HG02884 (cell line): Measurements from ENCODE around the gene CELF1.

Experiments
- ATAC-seq: cut with Tn5 transposase; IDR thresholded peaks from one replicate; pipeline ENCODE4 v1.9.1; 2021; ENCODE audit warnings: mild to moderate bottlenecking, moderate library complexity; ENCODE audit not compliant: unreplicated experiment

CELF1 gene

GRCh38 chr11:47511917-47512316 lies 41.0 kb downstream of the CELF1 start:
- ATAC-seq, result no peak

GRCh38 chr11:47510209-47510608 lies 42.7 kb downstream of the CELF1 start:
- ATAC-seq, result no peak

- no peak for ATAC-seq
Measured at GRCh38 chr11:47509077-47509536, 43.8 kb downstream of the CELF1 start.

GRCh38 chr11:47508240-47508957 lies 44.5 kb downstream of the CELF1 start:
- no peak for ATAC-seq

GRCh38 chr11:47507563-47508239 lies 45.2 kb downstream of the CELF1 start:
- ATAC-seq, result no peak

GRCh38 chr11:47506795-47507562 lies 46.0 kb downstream of the CELF1 start:
- ATAC-seq, result no peak

- ATAC-seq, result no peak
Measured at GRCh38 chr11:47506373-47506772, 46.6 kb downstream of the CELF1 start.

GRCh38 chr11:47504910-47505309 lies 48.0 kb downstream of the CELF1 start:
- no peak for ATAC-seq

- no peak for ATAC-seq
Measured at GRCh38 chr11:47503227-47503626, 49.7 kb downstream of the CELF1 start.

- ATAC-seq, result no peak
Measured at GRCh38 chr11:47502767-47503166, 50.2 kb downstream of the CELF1 start.

GRCh38 chr11:47501101-47501500 lies 51.8 kb downstream of the CELF1 start:
- ATAC-seq, result no peak

- no peak for ATAC-seq
Measured at GRCh38 chr11:47500121-47500520, 52.8 kb downstream of the CELF1 start.

- ATAC-seq, result no peak
Measured at GRCh38 chr11:47499614-47500013, 53.3 kb downstream of the CELF1 start.

GRCh38 chr11:47499161-47499560 lies 53.8 kb downstream of the CELF1 start:
- no peak for ATAC-seq

GRCh38 chr11:47498584-47499152 lies 54.3 kb downstream of the CELF1 start:
- ATAC-seq, result no peak

- no peak for ATAC-seq
Measured at GRCh38 chr11:47498149-47498548, 54.8 kb downstream of the CELF1 start.

GRCh38 chr11:47496808-47497207 lies 56.1 kb downstream of the CELF1 start:
- ATAC-seq, result no peak

GRCh38 chr11:47495856-47496217 lies 57.1 kb downstream of the CELF1 start:
- ATAC-seq, result no peak

- no peak for ATAC-seq
Measured at GRCh38 chr11:47495011-47495855, 57.7 kb downstream of the CELF1 start.

GRCh38 chr11:47489395-47489755 lies 63.6 kb downstream of the CELF1 start:
- no peak for ATAC-seq
